HepG2 (cell line): Measurements from ENCODE around the gene WNT2.

Experiments used
- GTF2F1 ChIP-seq: fragments of 150-350 bp; IDR thresholded peaks from 2 replicates; pipeline ENCODE4 v1.6.1; 2014; ENCODE audit warnings: low read length
- RFX5 ChIP-seq: IDR thresholded peaks from 2 replicates; pipeline ENCODE4 v1.6.1; 2011; ENCODE audit warnings: low read depth, low read length, improper control_type of control experiment
- ZNF775 ChIP-seq: sonication (generic); formaldehyde crosslinking; IDR thresholded peaks from 2 replicates; pipeline ENCODE4 v1.4.0; 2020; ENCODE audit warnings: missing genetic modification reagents, mild to moderate bottlenecking, moderate library complexity, borderline replicate concordance
- TF ChIP-seq, protein P1 (sequence below): sonication (generic); formaldehyde crosslinking; IDR thresholded peaks from 2 replicates; pipeline ENCODE4 v1.5.1; 2020; ENCODE audit warnings: mild to moderate bottlenecking, missing genetic modification reagents, moderate library complexity

DNA sequence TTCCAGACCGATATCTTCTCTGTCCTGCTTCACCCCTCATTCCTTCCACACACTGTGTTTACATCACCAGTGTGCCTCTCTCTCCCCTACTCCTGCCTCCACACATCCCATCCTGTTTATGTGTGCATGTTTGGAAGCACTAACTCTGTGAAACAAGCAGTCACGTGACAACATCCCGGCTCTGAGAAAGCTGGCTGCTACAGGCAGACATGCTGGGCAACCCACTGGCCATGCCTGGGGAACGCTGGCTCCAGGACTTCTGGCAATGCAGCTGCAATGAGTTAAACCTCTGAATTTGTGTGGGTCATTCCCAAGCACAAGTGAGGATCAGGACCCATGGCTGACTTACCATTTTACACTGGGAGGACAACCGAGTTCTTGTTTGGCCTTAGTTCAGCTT lies 74.0 kb downstream of the WNT2 start:
- TF ChIP-seq GTF2F1 (no peak), ZNF775 (CRISPR knock-in tag) (no peak), RFX5 (no peak)
- TF ChIP-seq, protein P1, sequence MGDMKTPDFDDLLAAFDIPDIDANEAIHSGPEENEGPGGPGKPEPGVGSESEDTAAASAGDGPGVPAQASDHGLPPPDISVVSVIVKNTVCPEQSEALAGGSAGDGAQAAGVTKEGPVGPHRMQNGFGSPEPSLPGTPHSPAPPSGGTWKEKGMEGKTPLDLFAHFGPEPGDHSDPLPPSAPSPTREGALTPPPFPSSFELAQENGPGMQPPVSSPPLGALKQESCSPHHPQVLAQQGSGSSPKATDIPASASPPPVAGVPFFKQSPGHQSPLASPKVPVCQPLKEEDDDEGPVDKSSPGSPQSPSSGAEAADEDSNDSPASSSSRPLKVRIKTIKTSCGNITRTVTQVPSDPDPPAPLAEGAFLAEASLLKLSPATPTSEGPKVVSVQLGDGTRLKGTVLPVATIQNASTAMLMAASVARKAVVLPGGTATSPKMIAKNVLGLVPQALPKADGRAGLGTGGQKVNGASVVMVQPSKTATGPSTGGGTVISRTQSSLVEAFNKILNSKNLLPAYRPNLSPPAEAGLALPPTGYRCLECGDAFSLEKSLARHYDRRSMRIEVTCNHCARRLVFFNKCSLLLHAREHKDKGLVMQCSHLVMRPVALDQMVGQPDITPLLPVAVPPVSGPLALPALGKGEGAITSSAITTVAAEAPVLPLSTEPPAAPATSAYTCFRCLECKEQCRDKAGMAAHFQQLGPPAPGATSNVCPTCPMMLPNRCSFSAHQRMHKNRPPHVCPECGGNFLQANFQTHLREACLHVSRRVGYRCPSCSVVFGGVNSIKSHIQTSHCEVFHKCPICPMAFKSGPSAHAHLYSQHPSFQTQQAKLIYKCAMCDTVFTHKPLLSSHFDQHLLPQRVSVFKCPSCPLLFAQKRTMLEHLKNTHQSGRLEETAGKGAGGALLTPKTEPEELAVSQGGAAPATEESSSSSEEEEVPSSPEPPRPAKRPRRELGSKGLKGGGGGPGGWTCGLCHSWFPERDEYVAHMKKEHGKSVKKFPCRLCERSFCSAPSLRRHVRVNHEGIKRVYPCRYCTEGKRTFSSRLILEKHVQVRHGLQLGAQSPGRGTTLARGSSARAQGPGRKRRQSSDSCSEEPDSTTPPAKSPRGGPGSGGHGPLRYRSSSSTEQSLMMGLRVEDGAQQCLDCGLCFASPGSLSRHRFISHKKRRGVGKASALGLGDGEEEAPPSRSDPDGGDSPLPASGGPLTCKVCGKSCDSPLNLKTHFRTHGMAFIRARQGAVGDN (CRISPR knock-in tag): no peak
